Measurements from ENCODE around the gene TSTD1.

GRCh38 chr1:161073474-161074121, 34.8 kb upstream of the TSTD1 start:
- TF ChIP-seq CTCF (IDR thresholded peaks at IDR 0.05), result peak in 2 of 6 experiments; percentile 28 to 36
- TF ChIP-seq POLR2A (IDR thresholded peaks at IDR 0.05), result no peak

Measured in Peyer's patch (tissue), 4 donors.